Fibroblast of lung (primary cell): ENCODE measurements around the gene ARSK.

Experiments used
- CTCF ChIP-seq, 2 donors: IDR thresholded peaks in 1 of 2; conservative IDR thresholded peaks in 1 of 2; 1 replicate in 1 of 2; 2 replicates in 1 of 2; pipeline ENCODE4 v1.5.1; 2011 to 2012; ENCODE audit warnings: low read length in 2 of 2, control low read depth in 1 of 2, inconsistent platforms in 1 of 2, low read depth in 1 of 2, mild to moderate bottlenecking in 1 of 2
- EZH2 ChIP-seq: IDR thresholded peaks from 2 replicates; pipeline ENCODE4 v1.5.1; 2012; ENCODE audit warnings: low read length, control low read depth, mild to moderate bottlenecking; ENCODE audit errors: missing control alignments

GRCh38 chr5:95557841-95558240 lies 2.9 kb downstream of the ARSK start:
- TF ChIP-seq CTCF (conservative IDR thresholded peaks at IDR 0.05 in 1 of 2, IDR thresholded peaks at IDR 0.05 in 1 of 2; ENCODE audit: low read depth in 1 of 2, low read length in 2 of 2) (no peak), EZH2 (no peak)
